HG03354 (cell line): ENCODE data around the gene HSD11B1.
A peak's percentile ranks its signal among the peaks of the same experiment; 100 is the strongest.
"Not testable (repeated sequence)": the region's sequence is repeated elsewhere in the genome, so short reads cannot be mapped to it uniquely, and the experiment has no call there.

Source experiments
- ATAC-seq: cut with Tn5 transposase; IDR thresholded peaks from one replicate; pipeline ENCODE4 v1.9.1; 2021; ENCODE audit warnings: mild to moderate bottlenecking; ENCODE audit not compliant: unreplicated experiment, poor library complexity, severe bottlenecking

Gene HSD11B1

DNA sequence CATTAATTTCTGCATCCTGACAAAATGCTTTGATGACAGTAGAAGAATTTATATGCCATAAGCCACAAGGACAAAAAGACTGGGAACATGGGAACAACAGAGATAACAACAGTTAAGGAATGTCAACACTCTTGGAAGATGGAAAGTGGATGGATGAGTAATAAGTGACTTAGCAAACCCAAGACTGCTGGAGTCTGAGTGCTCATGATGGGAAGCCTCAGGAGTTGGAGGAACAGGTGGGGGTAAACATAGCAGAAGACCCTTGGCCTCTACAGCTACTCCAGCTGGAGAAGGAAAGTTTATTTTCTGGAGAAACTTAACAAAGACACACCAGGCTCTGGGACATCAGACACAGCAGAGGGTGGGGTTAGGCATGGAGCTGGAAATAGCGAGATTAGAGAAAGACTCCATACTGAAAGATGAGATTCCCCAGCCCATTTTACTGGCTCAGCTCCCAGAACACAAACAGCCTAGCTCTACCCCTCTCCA, 15.9 kb upstream of the HSD11B1 start:
- ATAC-seq: no peak

DNA sequence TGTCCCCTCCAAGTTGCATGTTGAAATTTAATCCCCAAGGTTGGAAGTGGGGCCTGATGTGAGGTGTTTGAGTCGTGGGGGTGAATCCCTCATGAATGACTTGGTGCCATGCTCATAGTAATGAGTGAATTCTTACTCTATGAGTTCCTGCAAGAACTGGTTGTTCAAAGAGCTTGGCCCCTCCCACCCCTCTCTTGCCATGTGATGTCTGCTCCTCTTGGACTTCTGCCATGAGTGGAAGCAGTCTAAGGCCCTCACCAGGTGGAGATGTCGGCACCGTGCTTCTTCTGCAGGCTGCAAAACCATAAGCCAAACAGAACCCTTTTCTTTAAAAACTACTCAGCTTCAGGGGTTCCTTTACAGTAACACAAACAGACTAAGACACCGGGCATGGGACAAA, 15.2 kb upstream of the HSD11B1 start:
- no peak for ATAC-seq

DNA sequence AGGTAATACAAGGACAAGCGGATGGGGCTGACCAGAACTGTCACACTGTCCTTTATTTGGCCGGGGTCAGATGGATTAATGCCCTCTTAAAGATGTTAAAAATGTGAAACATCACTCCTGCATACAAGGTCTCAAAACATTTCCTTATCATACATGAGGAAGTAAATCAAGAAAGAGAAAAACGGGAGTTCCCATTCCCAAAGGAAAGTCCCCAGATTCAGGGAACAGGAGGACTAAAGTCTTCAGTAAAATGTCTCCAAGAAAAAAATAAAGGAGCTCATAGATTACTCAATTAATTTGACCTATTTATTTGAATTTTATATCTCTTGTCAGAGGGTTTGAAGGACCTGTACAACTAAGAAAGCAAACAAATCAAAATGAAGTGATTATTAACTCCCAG, 13.4 kb upstream of the HSD11B1 start:
- ATAC-seq: no peak

DNA sequence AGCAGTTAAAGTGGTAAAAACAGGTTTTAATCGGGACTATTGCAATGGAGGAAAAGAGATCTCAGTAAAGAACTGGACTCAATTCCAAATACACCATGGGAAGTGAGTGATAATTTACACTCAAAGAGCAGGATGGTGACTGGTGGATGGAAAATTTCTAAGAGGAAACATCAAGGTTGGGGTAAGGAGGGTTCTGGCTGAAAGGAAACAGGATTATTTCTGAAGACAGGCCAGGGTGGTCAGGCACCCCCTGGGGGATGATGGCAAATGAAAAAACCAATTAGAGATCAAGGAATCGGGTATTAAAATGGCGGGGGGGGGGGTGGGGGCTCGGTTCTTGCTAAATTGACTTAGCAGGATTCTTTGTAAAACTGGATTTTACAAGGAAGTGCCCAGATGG, 12.3 kb upstream of the HSD11B1 start:
- no peak for ATAC-seq

DNA sequence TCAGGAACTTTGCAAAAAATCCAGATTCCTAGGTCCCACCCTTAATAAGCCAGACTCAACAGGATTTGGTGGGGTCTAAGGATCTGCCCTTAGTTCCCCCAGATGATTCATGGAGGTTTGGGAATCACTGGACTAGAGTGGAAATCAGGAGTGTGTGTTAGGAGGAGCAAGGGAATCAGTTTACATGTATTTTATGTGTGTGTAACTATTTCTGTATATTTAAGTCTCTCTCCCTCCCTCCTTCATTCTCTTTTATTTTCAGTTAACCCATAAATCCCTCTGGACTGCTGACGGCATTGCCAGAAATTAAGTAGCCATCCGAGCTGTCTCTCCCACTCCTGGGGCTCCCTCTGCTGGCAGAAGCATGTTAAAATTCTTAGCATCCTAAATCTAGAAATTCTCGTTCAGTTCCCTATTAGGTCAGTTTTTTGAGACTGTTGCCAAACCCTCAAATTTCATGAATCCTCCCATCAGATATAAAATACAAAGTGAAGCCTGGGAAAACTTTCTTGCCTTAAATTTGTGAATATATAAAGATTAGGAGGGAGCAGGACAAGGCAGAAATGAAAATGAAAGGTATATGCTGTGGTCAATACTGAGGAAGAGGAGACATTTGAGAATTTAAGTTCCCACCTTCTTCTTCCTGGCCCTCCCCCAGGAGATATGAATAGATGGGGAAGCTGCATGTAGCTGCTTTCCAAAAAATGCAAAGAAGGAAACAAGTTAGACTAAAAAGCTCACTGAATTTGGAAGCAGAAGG, 11.7 kb upstream of the HSD11B1 start:
- peak; percentile 82 for ATAC-seq

DNA sequence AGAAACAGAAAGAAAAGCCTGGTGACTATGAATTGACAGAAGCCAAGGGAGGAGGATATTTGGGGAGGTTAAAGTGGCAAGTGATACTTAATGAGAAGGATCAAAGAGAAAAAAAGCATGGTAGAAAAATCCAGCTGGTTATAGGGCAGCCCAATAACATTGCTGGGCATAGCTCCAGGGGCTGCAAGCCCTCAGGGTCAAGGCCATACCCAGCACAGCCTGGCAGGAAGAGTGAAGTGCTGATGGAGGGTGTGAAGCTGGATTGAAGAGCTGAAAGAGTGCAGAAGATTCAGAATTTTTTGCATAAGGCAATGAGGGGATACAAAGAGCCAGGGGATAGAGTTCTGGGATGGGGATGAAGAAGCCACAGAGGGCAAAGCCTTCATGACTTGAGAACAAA, 8.0 kb upstream of the HSD11B1 start:
- ATAC-seq: no peak

DNA sequence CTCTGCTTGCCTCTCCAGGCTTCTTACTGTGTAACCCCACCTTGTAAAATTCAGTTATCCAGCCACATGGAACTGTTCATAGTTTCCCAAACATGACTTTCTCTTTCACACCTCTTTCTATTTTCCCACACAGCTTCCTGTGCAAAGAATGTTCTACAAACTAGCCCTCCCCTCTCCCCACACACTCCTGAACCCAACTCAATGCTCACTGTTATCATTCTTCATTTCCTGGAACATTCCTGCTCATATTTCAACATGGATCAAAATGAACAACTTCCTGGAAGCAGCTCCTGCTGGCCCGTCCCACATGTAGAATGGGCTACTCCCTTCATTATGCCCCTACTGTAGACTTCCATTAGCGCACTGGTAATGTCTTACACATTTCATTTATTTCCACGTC, 7.5 kb upstream of the HSD11B1 start:
- no peak for ATAC-seq

DNA sequence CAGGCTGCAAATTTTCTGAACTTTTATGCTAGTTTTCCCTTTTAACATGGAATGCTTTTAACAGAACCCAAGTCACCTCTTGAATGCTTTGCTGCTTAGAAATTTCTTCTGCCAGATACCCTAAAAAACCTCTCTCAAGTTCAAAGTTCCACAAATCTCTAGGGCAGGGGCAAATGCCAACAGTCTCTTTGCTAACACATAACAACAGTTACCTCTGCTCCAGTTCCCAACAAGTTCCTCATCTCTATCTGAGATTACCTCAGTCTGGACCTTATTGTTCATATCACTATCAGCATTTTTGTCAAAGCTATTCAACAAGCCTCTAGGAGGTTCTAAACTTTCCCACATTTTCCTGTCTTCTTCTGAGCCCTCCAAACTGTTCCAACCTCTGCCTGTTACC, 4.0 kb upstream of the HSD11B1 start:
- not testable (repeated sequence) for ATAC-seq

DNA sequence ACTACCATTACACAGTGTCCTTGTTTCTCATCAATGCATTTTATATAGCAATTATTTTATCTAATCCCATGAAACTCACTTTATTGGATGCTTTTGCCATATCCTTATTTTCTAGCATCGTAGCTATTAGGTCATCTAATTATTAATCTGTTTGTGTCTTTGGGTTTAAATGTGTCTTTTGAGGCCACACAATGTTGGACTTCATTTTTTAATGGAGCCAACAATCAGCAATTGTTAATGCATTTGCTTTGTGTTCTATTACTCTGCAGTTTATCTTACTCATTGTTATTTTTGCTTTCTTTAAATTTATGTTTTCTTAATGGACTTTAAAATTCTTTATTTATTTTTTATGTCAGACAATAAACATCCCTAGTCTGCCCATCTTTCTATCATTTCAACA, 1.8 kb upstream of the HSD11B1 start:
- no peak for ATAC-seq

DNA sequence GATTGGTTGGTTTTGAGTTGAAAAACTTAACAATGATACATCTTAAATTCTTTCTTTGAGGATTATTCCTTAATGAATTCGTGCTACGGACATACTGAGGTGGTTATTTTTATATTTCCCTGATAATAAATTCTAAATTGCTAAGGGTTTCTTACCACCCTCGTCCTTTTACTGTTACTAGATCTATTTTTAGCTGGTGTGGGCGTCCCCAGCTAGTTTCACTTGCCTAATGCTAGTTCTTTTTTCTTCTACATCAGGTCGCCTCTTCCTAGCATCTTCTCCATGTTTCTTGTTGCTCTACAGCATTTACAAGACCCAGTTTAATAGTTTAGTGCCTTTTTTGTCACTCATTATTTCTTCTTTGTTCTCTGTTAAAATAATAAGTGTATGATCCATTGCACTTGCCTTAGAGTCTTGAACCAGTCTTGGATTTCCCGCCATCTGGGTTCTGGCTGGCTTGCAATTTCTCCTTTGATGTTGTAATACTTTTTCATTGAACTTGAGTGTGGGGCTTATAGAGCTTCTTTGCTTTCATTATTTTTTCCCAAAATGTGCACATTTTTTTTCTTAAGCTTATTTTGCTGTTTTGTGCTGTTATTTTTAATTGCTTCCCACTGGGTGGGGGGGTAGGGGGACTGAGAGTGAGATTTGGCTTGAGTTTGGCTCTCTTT, 677 bp upstream of the HSD11B1 start:
- ATAC-seq: no peak

DNA sequence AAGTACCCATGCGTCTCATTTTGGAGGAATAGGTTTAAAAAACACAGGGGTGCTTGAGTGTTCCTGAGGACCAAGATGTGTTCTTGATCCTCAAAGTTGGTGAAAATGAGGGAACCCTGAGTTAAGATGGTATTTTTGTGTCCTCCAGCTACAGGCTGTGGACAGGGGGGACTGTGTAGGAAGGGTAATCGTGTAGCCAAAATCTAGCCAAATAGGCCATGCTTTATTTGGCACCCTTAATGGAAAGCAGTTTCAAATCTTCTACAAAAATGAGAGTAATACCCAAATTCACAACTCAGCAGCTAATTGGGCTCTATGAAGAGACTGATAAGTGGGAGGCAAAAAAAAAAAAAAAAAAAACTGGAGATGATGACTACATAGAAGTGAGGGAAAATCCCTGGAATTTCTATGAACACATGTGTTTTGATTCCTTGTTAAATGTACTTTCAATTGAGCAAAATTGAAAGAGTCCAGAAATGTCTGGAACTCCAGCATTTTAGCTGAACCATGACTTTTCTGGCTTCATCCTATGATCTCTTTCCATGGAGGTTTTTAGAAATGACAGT, 470 bp downstream of the HSD11B1 start:
- no peak for ATAC-seq

DNA sequence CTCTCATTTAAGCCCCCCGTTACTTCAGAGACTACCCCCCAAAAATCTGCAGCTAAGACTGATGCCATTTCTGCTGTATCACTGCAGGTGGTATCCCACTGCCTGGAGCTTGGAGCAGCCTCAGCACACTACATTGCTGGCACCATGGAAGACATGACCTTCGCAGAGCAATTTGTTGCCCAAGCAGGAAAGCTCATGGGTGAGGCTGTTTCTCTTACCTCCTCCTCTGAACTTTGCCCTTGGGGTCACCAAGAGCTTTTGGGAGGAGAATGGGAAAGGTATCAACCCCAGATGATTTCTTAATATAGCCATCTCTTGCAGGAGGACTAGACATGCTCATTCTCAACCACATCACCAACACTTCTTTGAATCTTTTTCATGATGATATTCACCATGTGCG, 2.0 kb downstream of the HSD11B1 start:
- ATAC-seq: no peak

DNA sequence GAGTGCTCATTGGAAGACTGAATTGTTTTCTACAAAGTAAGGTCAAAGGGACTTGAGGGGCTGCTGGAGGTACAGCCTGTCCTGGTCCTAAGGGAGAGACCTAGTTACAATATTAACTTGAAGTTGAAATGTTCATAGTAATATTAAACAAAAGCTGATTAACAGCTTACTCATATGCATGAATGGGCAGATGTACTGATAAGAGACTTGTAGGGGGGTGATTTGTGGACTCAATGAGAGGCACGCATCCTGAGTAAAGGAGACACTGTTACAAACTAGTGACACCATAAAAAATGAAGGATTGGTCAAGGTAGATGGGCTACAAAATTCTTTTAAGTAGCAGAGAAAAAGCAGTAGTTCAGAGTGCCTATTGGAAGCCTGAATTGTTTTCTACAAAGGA, 2.7 kb downstream of the HSD11B1 start:
- no peak for ATAC-seq

DNA sequence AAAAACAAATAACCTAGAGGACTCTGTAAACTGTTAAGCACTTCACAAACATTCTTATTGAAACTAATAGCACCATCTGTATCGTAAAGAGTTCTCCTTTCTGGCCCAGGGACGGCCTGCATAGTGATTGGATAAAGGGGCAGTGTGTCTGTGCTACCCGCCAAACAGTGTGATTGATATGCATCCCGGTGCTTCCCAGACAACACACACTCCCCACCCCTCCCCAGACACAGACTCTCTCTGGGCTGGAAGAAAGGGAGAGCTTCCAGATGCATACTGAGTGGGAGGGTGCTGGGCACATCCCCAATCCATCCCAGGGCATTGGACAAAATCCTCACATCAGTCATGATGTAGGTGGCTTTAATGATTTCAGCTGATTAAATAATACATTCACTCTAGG, 3.7 kb downstream of the HSD11B1 start:
- no peak for ATAC-seq

DNA sequence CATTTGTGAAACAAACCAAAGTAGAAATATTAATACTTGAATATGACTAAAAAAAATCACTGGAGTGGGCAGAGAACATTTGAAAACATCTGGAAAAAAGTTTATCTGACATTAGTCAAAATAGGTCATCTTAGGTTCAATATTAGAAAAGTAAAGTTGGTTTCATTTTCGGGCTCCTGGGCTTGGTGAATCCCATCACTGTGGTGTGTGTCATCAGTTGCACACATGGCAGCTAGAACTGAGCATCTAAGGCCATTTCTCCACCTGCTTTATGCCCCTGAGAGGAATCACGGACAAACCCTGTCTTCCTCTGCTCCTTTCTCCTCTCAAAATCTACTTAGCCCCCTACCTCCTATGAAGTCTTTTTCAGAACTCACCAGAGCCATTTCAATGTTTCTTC, 5.4 kb downstream of the HSD11B1 start:
- no peak for ATAC-seq

DNA sequence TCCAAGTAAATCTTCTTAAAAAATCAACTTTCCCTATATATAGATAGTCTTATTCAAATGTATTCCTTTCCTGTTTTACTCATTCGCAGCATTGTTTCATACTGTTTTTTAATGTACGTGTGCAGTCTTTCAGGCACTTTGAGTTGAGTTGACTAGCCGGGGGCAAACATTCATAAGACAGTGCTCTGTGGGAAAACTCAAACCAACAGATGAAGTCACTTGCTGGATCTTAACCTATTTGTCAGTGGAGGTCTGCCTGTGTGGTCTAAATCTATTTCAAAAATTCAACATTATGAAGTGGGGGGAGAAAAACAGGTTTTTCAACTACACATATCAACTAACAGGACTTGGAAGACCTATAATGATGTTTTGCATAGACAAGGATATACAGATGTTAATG, 6.2 kb downstream of the HSD11B1 start:
- no peak for ATAC-seq

DNA sequence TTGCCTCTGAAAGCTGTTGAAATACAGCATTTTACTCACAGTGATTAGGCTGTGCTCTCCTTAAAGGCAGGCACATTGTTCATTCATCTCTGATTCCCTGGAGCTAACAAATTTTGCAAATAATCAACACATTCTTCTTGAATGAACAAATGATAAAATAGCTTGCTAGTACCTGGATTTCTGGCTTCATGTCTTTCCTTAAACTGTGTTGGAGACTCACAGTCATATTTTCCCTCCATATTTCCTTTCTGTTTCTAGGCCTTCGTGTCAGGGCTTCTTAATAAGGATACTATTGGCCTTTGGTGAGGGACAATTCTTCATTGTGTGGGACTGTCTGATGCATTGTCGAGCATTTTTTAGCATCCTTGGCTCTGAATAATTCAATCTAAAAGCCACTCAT, 9.7 kb downstream of the HSD11B1 start:
- ATAC-seq: no peak

DNA sequence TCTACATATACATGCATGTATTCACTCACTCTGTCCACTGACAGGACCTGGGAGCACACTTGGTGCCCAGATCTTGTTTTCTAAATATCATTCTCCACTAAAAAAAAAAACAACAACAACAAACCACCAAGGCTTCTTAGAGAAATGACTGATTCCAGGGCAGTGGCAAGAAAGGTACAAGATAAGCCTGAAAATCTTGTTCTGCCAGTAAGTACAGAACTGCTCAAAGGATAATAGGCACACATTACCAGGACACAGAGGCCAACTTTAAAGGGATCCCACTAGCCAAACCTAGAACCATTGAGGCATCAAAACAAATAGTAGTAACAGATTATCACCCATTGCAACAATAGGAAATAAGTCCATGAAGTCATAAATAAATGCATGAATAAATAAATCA, 10.7 kb downstream of the HSD11B1 start:
- ATAC-seq: no peak

DNA sequence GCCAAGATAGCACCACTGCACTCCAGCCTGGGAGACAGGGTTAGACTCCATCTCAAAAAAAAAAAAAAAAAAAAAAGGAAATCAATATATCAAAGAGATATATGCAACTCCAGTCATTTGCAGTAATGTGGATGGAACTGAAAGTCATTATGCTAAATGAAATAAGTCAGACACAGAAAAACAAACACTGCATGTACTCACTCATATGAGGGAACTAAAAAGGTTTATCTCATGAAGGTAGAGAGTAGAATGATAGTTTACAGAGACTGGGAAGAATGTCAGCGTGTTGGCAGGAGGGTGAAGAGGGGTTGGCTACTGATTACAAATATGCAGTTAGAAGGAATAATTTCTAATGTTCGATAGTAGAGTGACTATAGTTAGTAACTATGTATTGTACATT, 13.2 kb downstream of the HSD11B1 start:
- no peak for ATAC-seq

DNA sequence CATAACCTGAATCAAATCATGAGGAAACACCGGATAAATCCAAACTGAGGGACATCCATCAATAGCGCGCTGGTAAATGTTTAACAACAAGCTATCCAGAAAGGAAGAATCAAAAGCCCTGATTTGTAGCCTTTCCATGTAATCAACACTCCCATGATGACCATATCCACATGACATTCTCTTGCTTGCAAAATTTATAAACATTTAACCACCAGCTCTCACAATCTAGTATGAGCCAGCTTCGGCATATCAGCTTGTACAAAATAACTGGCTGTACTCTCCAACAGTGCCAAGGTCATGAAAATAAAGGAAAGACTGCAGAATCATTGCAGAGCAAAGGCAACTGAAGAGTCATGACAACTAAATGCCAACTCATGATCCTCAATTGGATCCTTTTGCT, 15.7 kb downstream of the HSD11B1 start:
- ATAC-seq: no peak

DNA sequence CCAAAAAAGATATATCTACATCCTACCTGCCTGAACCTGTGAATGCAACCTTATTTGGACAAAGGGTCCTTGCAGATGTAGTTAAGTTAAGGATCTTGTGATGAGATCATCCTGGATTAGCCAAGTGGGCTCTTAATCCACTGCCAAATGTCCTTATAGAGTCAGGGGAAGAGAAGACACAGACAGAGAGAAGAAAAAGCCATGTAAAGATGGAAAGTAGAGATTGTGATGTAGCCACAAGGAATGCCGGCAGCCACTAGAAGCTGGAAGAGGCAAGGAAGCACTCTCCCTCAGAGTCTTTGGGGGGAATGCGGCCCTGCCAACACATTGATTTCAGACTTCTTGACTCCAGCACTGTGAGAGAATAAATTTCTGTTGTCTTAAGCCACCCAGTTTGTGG, 16.2 kb downstream of the HSD11B1 start:
- ATAC-seq: no peak
